Measurements from ENCODE around the gene DGKZ.

DGKZ gene

GRCh38 chr11:46364791-46365190 lies 17.5 kb downstream of the DGKZ start:
- peak overlapping the region; percentile 88 for H3K27ac ChIP-seq
- H3K9me3 ChIP-seq, result no peaks in the 10 kb centered on the region
- no peak for TF ChIP-seq CTCF (IDR thresholded peaks at IDR 0.05)
- peaks cover 52% of the 10 kb centered on the region for H3K36me3 ChIP-seq
- peaks cover 57 to 65% of the 10 kb centered on the region in 2 experiments for H3K4me1 ChIP-seq (ENCODE audit: control insufficient read depth in 1 of 2, insufficient read depth in 1 of 2, low read depth in 1 of 2, low read length in 1 of 2)
- no peak overlapping the region for H3K4me3 ChIP-seq (ENCODE audit: low read depth in 1 of 2, low read length in 1 of 2)
- no peaks in the 10 kb centered on the region for H3K27me3 ChIP-seq

- Histone ChIP-seq H3K27me3 (no peaks in the 10 kb centered on the region), H3K27ac (peak overlapping the region; percentile 88), H3K4me3 (ENCODE audit: low read depth in 1 of 2, low read length in 1 of 2) (no peak overlapping the region), H3K9me3 (no peaks in the 10 kb centered on the region), H3K36me3 (peaks cover 67% of the 10 kb centered on the region), H3K4me1 (ENCODE audit: control insufficient read depth in 1 of 2, insufficient read depth in 1 of 2, low read depth in 1 of 2, low read length in 1 of 2) (peaks cover 42 to 50% of the 10 kb centered on the region in 2 experiments)
- no peak for TF ChIP-seq CTCF (IDR thresholded peaks at IDR 0.05)
Measured at GRCh38 chr11:46366260-46366659, 19.0 kb downstream of the DGKZ start.

GRCh38 chr11:46366661-46367161 lies 19.4 kb downstream of the DGKZ start:
- Histone ChIP-seq H3K27ac (peak overlapping the region; percentile 88), H3K36me3 (peaks cover 71% of the 10 kb centered on the region), H3K4me1 (ENCODE audit: control insufficient read depth in 1 of 2, insufficient read depth in 1 of 2, low read depth in 1 of 2, low read length in 1 of 2) (peaks cover 38 to 45% of the 10 kb centered on the region in 2 experiments), H3K27me3 (no peaks in the 10 kb centered on the region), H3K4me3 (ENCODE audit: low read depth in 1 of 2, low read length in 1 of 2) (no peak overlapping the region), H3K9me3 (no peaks in the 10 kb centered on the region)
- no peak for TF ChIP-seq CTCF (IDR thresholded peaks at IDR 0.05)

- peaks cover 78% of the 10 kb centered on the region for H3K36me3 ChIP-seq
- H3K4me3 ChIP-seq (ENCODE audit: low read depth in 1 of 2, low read length in 1 of 2), result no peak overlapping the region
- peak overlapping the region; percentile 88 for H3K27ac ChIP-seq
- H3K9me3 ChIP-seq, result no peaks in the 10 kb centered on the region
- no peaks in the 10 kb centered on the region for H3K27me3 ChIP-seq
- peaks cover 31 to 39% of the 10 kb centered on the region in 2 experiments for H3K4me1 ChIP-seq (ENCODE audit: control insufficient read depth in 1 of 2, insufficient read depth in 1 of 2, low read depth in 1 of 2, low read length in 1 of 2)
- peak; percentile 83 for TF ChIP-seq CTCF (IDR thresholded peaks at IDR 0.05)
Measured at GRCh38 chr11:46367244-46367915, 20.1 kb downstream of the DGKZ start.

- peaks cover 83% of the 10 kb centered on the region for H3K36me3 ChIP-seq
- no peak for TF ChIP-seq CTCF (IDR thresholded peaks at IDR 0.05)
- no peaks in the 10 kb centered on the region for H3K9me3 ChIP-seq
- no peak overlapping the region for H3K4me3 ChIP-seq (ENCODE audit: low read depth in 1 of 2, low read length in 1 of 2)
- no peaks in the 10 kb centered on the region for H3K27me3 ChIP-seq
- H3K4me1 ChIP-seq (ENCODE audit: control insufficient read depth in 1 of 2, insufficient read depth in 1 of 2, low read depth in 1 of 2, low read length in 1 of 2), result peaks cover 26 to 34% of the 10 kb centered on the region in 2 experiments
- peak overlapping the region; percentile 88 for H3K27ac ChIP-seq
Measured at GRCh38 chr11:46367916-46368267, 20.6 kb downstream of the DGKZ start.
